LNCAP (cell line): ENCODE results near the gene TIPARP.

Experiments used
- CTCF ChIP-seq: fragments of 450-650 bp; IDR thresholded peaks from 2 replicates; pipeline ENCODE4 v1.5.1; 2017; ENCODE audit warnings: mild to moderate bottlenecking

TIPARP gene

GRCh38 chr3:156641618-156641975 lies 32.8 kb upstream of the TIPARP start:
- TF ChIP-seq CTCF = no peak

- no peak for TF ChIP-seq CTCF
Measured at GRCh38 chr3:156642750-156643728, 31.4 kb upstream of the TIPARP start.

DNA sequence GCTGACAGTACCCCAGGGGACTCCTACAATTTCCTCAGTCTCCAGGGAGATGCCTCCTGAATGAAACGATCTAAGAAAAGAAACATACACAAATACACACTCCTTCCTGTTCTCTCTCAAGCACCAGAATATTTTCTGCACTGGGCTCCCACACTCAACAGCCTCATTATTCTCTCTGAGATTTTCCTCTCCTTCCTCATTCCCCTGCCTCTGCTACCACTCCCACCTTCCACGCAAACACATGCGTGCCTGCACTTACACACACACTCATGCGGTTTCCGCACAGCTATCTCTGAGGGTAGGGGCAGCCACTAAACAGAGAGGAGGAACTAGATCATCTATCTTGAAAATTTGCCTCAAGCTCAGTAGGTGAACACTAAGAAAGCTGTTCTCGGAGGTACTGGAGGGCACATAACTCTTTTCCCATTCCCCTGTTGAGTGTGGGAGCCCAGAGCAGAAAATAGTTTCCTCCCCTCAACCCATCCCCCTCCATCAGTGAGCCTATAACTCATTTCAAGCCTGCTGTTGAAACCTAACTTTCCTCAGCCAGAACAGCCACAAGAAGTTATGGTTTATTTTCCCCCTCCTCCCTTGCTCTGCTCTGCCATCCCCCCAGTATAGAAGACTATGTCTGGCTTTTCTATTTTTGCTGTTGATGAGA lies 30.5 kb upstream of the TIPARP start:
- TF ChIP-seq CTCF = no peak

GRCh38 chr3:156644958-156645357 lies 29.4 kb upstream of the TIPARP start:
- TF ChIP-seq CTCF = no peak

- no peak for TF ChIP-seq CTCF
Measured at GRCh38 chr3:156646958-156647357, 27.4 kb upstream of the TIPARP start.

- TF ChIP-seq CTCF = no peak
Measured at GRCh38 chr3:156648086-156648485, 26.3 kb upstream of the TIPARP start.

GRCh38 chr3:156649681-156650080 lies 24.7 kb upstream of the TIPARP start:
- no peak for TF ChIP-seq CTCF
